GM19372 (cell line): ENCODE results near the gene MIER3.
"Not testable (repeated sequence)": the region's sequence is repeated elsewhere in the genome, so short reads cannot be mapped to it uniquely, and the experiment has no call there.

ENCODE experiments used
- ATAC-seq: cut with Tn5 transposase; IDR thresholded peaks from one replicate; pipeline ENCODE4 v1.9.1; 2021; ENCODE audit warnings: mild to moderate bottlenecking, low read depth, moderate library complexity; ENCODE audit not compliant: unreplicated experiment

The MIER3 gene, protein sequence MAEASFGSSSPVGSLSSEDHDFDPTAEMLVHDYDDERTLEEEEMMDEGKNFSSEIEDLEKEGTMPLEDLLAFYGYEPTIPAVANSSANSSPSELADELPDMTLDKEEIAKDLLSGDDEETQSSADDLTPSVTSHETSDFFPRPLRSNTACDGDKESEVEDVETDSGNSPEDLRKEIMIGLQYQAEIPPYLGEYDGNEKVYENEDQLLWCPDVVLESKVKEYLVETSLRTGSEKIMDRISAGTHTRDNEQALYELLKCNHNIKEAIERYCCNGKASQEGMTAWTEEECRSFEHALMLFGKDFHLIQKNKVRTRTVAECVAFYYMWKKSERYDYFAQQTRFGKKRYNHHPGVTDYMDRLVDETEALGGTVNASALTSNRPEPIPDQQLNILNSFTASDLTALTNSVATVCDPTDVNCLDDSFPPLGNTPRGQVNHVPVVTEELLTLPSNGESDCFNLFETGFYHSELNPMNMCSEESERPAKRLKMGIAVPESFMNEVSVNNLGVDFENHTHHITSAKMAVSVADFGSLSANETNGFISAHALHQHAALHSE

DNA sequence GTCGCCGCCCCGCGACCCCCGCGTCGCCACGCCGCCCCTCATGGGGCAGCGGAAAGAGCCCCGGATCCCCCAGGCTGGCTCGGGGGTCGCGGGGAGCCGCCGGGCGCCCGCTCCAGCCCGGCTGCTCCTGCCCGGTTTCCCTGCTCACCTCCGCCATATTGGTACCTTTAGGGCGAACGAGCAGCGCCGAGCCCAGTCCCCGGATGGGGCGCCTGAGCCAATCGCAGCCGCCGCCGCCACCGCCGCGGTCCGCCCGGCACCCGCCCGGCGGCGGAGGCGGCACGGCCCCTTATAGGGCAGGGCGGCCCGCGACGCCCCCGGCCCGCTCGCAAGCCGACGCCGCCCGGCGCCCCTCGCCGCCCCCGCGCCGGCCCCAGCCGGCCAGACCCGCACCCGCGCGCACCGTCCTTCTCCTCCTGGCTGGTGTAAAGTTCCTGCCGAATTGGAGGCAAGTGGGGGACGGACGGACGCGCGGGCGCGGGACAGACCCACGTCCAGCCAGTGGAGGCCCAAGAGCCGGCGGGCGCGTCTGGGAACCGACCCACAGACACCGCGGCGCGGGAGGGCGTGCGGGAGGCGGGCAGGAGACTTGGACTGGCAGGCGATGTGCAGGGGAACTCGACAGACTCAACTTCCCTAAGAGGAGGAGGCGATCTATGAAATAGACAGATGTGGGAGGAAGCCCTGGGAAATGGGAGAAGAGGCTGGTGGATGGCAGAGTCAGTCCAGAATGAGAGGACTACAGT lies at the start of gene MIER3:
TSS of gene MIER3 (minus strand) at position 178 of the 746 bp plus-strand sequence. CDS start at position 157, 21 bp downstream.
- ATAC-seq: peak; percentile 93

DNA sequence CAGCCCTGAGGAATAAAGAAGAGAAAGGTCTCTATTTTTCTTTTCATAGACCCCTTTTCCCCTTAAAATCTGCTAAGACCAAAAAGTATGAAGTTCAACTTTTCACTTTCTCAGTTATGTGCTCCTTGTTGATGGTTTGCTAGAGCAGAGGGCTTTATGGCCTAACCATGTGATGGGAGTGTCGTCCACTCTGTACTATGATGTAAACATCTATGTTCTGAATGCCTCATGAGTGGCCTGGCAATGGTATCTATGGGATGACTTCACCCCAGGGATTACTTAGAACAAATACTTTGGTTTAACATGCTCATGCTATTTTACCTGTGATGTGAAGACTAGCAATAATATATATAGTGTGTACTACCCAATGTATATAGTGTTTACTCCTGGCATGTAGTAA lies 43.7 kb upstream of the MIER3 start:
- no peak for ATAC-seq

DNA sequence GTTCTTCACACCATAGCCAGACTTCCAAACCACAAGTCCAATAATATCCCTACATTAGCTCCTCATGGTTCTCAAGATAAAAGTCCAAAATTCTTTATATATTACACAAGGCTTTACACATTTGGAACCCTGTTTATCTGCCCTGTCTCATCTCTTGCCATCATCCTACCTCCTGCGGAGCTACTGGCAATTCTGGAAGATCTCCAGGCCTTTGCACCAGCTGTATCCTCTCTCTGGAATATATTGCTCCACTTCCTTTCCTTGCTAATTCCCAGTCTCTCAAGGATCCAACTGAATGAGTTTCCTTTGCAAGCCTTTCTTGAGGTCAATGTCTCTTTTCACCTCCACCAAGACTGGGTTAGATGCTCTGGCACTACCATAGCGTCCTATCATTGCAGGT lies 41.3 kb upstream of the MIER3 start:
- no peak for ATAC-seq

DNA sequence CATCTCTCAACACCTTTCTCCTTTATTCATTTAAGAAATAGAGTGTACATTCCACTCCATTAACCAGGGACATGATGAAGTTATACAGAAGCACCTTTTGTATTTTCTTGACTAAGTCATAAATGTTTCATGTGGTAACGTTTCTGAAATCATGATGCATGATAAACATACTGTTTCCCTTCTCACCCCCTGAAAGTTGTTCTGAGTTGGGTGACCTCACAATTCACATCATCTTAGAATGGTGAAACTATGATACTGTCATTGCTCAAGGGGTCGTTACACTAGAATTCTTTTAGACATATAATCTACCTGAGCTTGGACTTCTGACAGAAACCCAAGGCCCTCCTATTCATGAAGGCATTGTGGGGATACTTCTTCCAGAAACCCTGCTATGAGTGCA lies 37.8 kb upstream of the MIER3 start:
- ATAC-seq: no peak

DNA sequence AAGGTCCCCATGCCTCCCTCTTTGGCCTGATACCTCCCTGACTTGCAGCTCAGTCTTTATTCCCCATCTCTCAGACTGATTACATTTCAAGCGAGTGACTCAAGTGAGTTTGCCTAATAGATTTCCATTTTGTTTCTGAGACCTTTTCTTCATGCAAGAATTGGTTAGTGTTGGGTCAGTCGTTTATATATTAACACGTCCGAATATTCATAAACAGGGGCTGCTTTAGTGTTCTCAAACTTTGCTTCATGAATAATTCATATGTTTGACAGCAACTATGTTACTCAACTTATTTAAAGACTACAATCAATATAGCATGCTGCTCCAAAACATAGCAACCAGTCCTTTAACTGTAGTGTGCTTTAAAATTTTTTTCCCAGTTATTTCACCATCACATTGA lies 36.6 kb upstream of the MIER3 start:
- no peak for ATAC-seq

DNA sequence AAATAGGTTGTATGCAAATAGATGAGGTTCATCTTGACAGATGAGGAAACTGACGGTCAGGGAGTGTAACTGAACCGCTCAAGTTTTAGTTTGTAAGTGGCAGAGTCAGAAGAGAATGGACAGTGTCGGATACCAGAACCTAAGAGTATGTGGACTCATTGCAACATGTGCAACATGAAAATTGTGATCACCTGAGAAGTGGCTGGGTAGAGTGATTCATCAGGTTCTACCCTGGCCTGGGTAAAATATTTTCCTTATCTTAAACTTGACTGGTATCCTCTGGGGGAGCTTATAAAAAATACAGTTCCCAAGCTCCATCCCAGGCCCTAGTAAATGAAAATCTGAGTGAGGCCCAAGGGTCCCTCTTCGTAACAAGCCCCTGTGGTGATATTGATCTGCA lies 35.2 kb upstream of the MIER3 start:
- ATAC-seq: no peak

DNA sequence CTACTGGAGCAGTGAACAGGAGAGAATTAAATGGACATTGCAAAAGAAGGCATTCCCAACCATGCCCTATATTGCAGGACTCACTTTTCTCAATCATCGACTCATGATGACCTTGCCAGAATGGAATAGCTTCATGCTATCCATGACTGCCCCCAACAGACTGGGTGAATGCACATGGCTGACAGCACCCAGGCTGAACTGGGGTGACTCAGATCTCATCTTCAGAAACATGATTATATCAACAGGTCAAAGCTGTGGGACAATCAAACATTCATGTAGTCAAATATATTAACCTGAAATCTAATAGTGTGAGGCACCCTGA lies 34.7 kb upstream of the MIER3 start:
- peak; percentile 12 for ATAC-seq

DNA sequence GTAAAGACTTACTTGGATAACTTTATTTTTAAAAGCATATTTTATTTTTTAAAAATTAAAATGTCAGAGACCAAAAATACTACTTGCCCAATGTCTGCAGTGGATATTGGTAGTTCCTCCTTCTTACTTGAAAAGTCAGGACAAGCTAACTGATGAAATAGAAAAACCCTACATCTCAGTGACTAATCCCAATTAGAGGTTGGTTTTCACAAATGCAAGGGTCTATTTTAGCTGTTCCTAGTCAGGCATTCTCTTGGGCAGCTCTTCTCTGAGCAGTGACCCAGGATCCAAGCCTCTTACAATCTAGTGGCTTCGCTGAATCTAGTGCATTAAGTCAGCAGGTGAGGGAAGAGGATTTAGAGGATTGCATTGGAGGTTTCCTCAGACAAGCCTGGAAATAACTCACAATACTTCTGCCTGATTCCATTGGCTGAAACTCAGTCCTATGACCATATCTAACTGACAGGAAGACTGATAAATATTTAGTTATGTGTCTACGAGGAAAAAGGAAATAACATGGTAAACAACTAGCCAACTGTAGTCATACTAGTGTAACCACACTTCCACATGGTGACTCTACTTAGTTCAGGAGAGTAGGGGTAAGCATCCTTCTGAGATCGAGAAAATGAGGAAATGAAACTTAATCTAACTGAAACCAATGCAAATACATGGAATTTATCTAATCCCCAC lies 34.2 kb upstream of the MIER3 start:
- ATAC-seq: peak; percentile 50

DNA sequence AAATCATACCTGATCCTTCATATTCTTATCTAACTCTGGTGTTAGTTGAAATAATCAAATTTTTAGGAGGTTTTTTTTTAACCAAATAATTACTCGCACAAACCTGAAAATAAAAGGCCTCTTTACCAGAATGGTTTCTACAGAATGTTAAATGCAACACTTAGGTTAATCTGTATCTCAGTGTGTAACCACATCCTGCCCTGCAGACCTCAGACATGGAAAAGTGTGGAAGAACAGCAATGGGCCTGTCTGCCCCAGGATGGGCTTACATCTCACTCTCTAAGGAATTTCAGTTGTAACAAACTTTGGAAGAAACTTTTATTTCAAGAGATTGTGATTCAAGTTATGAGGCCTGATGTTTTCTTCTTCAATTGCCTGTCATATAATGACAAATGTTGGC lies 32.5 kb upstream of the MIER3 start:
- ATAC-seq: no peak

DNA sequence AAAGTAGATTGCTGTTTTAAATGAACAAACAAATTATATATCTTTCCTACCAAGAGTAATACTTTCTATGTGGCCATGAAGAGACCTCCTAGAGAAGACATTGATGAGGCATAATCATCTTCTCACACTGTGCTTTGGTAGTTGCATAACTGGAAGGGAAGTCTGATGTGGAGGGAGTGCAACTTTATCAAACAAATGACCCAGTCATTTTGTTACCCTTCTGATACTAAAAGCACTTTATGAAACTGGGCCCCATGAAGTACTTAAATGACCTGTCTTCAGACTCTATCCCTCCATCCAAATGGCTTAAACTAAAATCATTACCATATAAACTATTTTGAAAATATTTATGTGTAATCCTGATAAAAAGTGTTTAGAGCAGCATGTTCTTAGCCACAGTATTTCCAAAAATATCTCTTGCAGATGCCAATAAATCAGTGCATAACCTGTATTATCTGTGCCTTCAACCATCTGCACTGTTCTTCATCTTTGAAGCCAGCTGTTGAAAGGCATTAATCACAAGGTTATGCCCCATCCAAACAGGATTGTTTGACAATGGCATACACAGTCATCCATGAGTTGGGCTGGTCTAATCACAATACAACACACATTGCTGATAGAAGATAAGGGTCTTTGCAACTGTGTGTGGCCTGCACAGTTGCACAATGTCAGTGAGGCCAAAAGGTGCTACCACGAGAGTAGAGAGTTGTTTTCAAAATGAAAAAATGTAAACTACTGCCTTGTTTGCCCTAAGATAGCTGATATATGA lies 31.9 kb upstream of the MIER3 start:
- peak; percentile 47 for ATAC-seq

DNA sequence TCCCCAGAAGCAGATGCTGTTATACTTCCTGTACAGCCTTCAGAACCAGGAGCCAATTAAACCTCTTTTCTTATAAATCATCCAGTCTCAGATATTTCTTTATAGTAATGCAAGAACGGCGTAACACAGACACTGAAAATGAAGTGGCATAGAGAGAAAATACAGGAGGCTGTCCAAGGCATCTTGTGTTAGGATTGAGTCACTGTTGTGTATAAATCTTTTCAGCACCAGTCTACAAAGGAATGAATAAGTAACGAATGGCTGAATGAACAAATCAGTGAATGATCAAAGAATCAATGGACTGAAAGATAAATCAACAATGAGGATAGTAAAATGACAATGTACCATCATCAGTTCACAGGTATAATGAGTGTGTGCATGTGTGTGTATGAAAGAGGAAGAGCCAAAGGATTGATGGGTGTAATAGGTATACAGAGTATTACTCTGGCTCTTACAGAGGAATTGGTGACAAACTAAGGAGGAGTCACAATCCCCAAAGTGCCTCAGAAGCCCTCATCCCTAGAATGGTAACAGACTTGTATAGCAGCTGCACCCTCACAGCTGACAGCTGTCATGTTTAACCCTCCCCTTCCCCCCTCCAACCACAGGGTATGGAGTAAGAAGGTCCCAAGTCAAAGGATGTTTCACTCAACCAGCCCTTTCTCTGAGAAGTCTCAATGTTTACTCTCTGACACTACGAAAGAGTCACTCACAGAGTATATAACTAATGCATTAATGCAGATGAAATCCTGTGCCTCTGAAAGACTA lies 29.8 kb upstream of the MIER3 start:
- no peak for ATAC-seq

DNA sequence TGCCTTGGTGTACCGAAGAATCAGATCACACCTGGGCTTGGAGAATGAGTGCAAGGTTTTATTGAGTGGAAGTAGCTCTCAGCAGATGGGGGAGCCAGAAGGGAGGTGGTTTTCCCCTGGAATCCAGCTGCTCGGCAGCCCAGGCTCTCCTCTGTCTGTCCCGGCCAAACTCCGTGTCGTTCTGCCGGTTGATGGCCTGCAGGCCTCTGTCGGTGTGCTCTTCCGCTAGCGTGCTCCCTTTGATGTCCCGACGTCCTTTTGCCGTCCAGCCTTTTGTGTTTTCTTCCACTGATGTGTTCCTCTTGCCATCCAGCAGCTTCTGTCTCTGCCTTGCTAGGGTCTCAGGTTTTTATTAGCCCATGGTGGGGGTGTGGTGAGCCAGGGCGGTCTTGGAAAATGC lies 28.0 kb upstream of the MIER3 start:
- ATAC-seq: no peak

DNA sequence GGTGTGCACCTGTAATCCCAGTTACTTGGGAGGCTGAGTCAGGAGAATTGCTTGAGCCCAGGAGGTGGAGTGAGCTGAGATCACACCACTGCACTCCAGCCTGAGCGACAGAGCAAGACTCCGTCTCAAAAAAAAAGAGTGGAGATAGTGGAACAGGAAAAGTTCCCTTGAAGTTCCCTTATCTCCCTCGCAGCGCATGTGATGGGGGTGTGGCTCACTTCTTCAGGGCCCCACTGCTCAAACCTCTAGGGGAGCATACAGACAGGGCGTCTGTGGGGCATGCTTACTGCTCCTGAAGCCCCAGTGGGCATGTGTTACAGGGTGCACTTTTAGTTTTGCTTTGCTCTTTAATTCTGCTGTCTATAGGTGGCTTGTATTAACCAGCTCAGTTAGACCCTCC lies 27.6 kb upstream of the MIER3 start:
- not testable (repeated sequence) for ATAC-seq

DNA sequence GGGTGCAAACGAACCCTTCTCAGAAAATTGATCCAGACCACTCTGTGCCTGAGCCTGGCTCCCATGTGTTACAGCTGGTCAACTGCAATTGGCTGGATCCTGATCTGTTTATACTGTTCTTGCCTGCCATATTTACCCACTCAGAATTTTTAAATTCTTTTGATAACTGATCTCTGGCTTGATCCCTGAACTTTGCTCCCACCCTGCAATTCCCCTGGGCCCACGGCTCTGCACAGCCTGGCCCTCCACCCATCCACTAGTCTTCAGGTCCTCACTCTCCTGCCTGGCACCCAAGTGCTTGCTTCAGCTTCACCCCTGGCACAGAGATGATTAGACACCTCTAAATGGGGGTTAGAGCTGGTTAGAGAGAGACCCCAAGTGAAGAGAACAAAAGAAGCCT lies 25.9 kb upstream of the MIER3 start:
- ATAC-seq: no peak

DNA sequence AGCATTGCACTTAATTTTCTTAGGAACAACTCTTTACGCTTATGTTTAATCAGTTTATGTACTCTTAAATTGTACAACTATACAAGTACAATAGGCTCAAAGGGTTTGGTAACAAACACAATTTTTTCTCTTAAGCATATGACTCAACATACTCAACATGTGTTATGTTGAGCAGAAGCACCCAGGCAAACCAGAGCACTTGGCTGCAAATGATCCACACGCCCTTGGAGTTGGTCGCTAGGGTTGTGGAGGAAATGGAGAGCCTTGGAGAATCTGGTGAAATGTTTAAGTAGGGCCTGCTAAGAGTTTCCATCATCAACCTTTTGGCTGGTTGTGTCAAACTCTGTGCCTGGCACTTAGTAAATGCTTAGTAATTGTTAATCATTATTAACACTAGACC lies 25.1 kb upstream of the MIER3 start:
- ATAC-seq: no peak

DNA sequence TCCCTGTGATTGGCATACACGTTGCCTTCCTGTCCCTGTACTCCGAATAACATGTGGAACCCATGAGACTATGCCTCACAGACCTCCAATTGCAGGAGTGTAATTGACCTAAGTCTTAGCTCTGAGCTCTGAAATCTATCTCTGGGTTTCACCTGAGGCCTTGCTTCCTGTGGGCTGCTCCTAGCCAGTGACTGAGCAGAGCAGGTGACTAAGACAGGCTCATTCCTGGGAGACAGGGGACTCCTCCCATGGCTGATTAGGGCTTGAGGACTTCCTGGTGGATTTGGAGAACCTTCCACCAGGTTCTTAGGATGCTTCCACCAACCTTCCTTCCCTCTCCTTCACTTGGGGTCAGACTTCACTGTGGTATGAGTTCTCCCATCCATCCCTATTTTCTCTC lies 22.3 kb upstream of the MIER3 start:
- ATAC-seq: no peak

DNA sequence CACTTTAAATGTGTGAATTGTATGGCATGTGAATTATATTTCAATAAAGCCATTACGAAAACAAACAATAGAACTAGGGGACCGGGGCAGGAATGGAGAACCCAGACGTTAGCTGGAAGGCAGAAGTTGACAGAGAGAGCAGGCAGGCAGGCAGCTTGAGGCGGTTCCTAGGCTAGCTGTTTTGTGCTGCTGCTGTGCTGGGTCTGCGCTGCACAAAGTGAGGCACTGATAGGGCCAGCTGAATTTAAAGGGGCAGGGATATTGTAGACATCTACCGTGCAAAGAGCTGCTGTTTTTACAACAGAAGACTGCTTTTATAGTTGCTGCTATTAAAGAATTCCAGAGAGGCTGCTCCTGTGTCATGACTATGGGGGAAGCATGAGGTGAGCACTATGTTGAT lies 21.6 kb upstream of the MIER3 start:
- no peak for ATAC-seq

DNA sequence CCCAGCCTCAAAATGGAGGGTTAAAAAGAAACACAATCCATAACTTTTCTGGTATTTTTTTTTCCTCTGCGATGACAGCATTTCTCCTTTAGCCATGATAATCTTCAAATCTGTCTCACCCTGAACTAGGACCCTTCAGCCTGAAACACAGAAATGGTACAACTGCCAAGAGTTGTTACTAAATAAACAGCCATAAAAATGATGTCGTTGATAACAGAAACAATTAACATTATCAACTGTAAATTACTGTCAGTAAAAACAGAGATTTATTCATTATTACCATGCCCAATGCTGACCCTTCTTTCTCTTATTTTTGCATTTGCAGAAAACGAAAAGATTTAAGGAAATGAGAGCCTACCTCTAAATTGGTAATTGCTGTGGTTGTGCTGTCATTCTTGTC lies 19.4 kb upstream of the MIER3 start:
- no peak for ATAC-seq

DNA sequence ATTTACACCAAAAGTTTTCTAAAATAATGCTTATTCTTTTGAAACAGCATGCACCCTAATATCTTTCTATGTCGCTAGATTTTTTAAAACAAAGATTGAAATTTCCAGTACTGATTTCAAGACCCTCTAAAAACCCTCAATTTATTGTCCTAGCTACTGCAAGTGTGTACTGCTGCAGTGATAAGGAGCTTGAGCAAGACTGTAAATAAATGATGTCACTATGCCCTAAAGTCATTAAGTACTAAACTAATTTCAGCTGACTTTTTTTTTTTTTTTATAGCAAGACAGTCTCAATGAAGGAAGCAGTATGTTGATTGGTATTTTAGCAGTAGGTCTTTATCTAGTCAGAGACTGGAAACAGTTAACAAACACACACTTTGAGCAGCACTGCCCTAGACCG lies 12.2 kb upstream of the MIER3 start:
- no peak for ATAC-seq

DNA sequence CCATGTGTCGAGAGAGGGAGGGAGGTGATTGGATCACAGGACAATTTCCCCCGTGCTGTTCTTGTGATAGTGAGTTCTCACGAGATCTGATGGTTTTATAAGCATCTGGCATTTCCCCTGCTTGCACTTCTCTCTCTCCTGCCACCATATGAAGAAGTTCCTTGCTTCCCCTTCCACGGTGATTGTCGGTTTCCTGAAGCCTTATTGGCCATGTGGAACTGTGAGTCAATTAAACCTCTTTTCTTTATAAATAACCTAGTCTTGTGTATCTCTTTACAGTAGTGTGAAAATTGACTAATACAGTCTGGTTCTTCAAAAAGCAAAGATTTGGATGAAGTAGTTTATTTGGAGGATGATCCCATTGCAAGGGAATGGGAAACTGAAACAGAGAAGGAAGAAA lies 11.3 kb upstream of the MIER3 start:
- no peak for ATAC-seq
